Left forelimb (tissue), 1 donor: Measurements from ENCODE around the gene PNPLA5.
"Not testable (repeated sequence)": the region's sequence is repeated elsewhere in the genome, so short reads cannot be mapped to it uniquely, and the experiment has no call there.

Experiments used
- DNase-seq: peaks from one replicate; pipeline ENCODE4 v3.0.0-alpha.2; 2018; ENCODE audit warnings: low spot score

PNPLA5 gene

GRCh38 chr22:43881091-43882061 lies 10.4 kb downstream of the PNPLA5 start:
- DNase-seq: peak; percentile 53

- peak; percentile 60 for DNase-seq
These were observed 11.2 kb downstream of the PNPLA5 start for GRCh38 chr22:43880541-43880991.

GRCh38 chr22:43879901-43880540 lies 11.8 kb downstream of the PNPLA5 start:
- DNase-seq: peak; percentile 40

- DNase-seq: peak; percentile 60
These were observed 12.8 kb downstream of the PNPLA5 start for GRCh38 chr22:43878831-43879550.

- peak; percentile 34 for DNase-seq
These were observed 13.6 kb downstream of the PNPLA5 start for GRCh38 chr22:43878079-43878795.

GRCh38 chr22:43876866-43877509 lies 14.8 kb downstream of the PNPLA5 start:
- peak; percentile 20 for DNase-seq

- DNase-seq: no peak
These were observed 22.0 kb downstream of the PNPLA5 start for GRCh38 chr22:43869799-43870198.

- DNase-seq: not testable (repeated sequence)
These were observed 22.8 kb downstream of the PNPLA5 start for GRCh38 chr22:43869001-43869400.

GRCh38 chr22:43867839-43868635 lies 23.8 kb downstream of the PNPLA5 start:
- peak; percentile 72 for DNase-seq

GRCh38 chr22:43862882-43863202 lies 29.0 kb downstream of the PNPLA5 start:
- DNase-seq: peak; percentile 11

- DNase-seq: peak; percentile 61
These were observed 29.5 kb downstream of the PNPLA5 start, which contains the start of gene SULT4A1 for GRCh38 chr22:43862074-43862881. Gene SULT4A1, minus strand, starts transcription at chr22:43862513. Its CDS starts 131 bp downstream, at chr22:43862382.

GRCh38 chr22:43861529-43861928 lies 30.3 kb downstream of the PNPLA5 start:
- DNase-seq: peak; percentile 44

GRCh38 chr22:43860831-43861230 lies 31.0 kb downstream of the PNPLA5 start:
- peak; percentile 49 for DNase-seq

- peak; percentile 63 for DNase-seq
These were observed 31.7 kb downstream of the PNPLA5 start for GRCh38 chr22:43860126-43860525.

- DNase-seq: no peak
These were observed 32.2 kb downstream of the PNPLA5 start for GRCh38 chr22:43859621-43860020.

GRCh38 chr22:43859176-43859575 lies 32.6 kb downstream of the PNPLA5 start:
- peak; percentile 33 for DNase-seq

GRCh38 chr22:43858156-43858895 lies 33.5 kb downstream of the PNPLA5 start:
- peak; percentile 34 for DNase-seq

- no peak for DNase-seq
These were observed 34.4 kb downstream of the PNPLA5 start for GRCh38 chr22:43857367-43857766.

GRCh38 chr22:43855431-43855830 lies 36.4 kb downstream of the PNPLA5 start:
- peak; percentile 53 for DNase-seq
